ENCODE results near the gene XPNPEP1.

XPNPEP1 gene

DNA sequence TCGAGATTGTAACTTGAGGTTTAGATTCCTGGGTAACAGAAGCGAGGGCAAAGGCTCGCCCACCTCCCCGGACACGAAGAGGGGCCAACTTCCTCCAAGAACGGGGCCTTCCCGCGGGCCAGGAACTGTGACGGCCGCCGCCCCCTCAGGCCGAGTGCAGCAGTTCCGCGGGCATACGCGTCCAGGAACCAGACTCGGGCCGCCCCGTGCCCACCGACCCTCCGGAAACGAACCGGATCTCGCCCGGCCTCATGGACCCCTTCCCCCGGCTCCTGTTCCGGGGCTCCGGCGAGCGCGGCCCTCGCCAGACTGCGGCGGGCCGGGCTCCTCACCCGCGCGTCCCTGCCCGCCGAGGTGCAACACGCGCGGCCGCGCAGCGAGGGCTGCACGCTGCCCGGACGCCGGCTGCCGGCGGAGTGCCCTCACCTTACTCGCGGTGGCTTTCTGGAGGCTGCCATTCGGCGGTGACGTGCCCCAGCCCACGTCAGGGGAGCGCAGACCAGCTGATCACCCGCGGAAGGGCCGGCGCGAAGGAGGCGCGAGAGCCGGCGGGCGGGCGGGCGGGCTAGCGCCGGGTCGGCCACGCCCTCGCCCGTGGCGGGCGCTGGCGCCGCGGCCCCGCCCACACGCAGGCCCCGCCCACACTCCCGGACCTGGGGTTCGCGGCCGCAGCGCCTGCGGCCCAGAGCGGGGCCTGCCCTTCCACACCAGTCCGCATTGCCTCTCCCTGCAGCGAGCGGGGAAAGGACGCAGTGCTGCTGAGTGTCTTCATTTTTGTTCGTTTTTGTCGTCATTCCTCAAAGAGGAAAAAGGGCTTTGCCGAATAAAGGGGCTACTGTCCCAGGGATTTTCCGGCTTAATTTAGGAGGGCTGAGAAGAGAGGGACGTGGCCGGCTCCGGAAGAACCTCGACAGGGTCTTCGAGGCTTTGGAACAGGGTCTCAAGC lies at the start of gene XPNPEP1:
TSS of gene XPNPEP1 (minus strand) at position 536 of the 946 bp plus-strand sequence. CDS start at position 458, 78 bp downstream.
- peak; percentile 71 for DNase-seq

- DNase-seq = no peak
Measured at GRCh38 chr10:109972372-109973001, 49.2 kb upstream of the XPNPEP1 start.

DNA sequence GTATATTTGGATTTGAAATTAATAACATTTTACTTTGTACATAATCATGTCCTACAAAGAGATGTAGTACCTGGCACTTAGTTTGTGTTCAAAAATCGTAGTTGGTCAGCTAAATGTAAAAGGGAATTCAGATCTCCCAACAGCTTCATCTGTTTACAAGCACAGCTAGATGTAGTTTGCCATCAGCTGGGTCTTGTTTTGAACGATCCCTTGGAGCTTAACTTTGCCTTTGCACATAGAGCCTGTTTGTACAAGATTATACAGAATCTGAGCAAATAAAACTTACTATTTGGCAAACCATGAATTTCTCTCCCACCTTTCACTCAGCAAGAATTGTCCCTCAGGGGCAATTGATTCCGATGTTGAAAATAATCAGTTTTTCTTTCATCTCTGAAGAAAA lies 48.3 kb upstream of the XPNPEP1 start:
- DNase-seq = no peak

- DNase-seq = no peak
Measured at GRCh38 chr10:109969760-109970346, 46.5 kb upstream of the XPNPEP1 start.

DNA sequence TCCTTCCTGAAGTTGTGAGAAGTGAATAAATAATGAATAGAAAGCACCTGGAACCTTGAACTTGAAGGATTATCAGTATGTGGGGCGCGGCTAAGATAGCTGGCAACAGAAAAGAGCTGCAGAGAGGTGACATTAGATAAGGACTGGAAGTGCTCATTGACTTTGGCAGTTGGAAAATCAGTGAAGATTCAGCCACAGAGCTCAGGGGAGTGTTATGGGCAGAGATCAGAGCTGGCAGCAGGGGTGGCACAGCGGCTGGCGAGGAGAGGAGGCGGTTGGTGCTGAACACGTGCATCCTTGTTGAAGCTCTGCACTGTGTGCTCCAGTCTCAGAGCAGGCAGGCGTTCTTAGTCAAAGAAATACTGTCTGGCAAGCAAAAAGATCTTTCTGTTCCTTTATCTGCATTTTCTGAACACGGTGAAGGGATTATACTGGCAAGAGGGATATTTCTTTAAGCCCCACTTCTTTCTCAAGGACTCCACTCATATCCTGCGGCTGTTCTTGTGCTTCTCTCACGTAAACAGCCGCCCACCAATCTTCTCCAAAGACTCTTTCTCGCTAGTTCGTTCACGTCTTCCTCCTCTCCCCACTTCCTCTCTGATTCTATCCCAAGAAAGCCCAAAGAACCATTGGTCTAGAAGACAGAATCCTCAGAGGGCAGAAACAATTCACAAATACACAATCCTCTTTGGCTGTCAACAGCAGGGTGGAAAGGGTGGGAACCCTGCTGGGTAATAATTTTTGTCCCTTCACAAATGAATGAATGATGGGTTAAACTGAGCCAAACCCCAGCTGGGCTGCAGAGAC lies 45.8 kb upstream of the XPNPEP1 start:
- DNase-seq = no peak

GRCh38 chr10:109967739-109968088 lies 44.4 kb upstream of the XPNPEP1 start:
- no peak for DNase-seq

DNA sequence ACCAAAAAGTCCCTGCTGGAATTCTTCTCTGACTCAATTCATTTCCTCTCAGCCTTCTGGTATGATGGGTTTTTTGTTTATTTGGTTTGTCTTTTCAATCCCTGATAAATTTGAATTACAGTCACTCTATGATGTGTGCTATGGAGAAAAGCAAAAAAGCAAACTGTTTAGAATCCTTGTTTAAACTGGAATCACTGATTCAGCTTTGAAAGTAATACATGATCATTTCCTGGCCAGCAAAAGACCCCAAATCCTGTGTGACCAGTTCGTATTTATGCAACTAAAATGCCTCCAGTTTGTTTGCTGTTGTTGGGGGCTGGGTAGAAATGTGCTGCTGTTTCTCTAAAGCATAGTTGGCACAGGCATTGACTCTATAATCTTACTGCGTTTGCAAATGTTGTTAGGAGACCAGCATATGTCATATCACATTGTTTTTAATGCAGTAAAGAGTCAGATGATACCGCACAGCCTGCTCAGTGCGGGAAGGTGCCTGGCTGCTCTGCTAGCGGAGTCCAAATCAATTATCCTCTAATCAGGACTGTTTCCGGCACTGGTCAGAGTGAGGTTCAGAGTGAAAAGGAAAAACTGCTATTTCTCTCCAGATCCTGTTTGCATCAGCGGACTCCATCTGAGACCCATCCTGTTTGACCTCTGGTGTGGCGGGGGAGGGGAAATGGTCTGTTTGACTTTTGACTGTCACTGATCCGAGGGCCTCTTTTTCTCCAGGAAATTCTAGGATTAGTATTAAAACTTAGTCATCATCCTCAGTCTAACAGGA lies 43.8 kb upstream of the XPNPEP1 start:
- no peak for DNase-seq

DNA sequence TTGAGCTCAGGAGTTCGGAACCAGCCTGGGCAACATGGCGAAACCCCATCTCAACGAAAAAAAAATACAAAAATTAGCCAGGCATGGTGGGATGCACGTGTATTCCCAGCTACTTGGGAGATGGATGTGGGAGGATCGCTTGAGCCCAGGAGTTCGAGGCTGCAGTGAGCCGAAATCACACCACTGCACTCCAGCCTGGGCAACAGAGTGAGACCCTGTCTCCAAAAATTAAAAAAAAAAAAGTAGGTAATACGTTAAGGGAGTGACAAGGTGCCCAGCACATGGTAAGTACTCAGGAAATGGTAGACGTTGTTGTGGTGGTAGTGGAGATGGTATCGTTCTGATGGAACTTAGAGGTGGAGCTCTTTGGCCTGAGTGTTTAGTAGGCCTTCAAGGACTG lies 41.0 kb upstream of the XPNPEP1 start:
- DNase-seq = no peak

- no peak for DNase-seq
Measured at GRCh38 chr10:109963439-109963838, 40.1 kb upstream of the XPNPEP1 start.

DNA sequence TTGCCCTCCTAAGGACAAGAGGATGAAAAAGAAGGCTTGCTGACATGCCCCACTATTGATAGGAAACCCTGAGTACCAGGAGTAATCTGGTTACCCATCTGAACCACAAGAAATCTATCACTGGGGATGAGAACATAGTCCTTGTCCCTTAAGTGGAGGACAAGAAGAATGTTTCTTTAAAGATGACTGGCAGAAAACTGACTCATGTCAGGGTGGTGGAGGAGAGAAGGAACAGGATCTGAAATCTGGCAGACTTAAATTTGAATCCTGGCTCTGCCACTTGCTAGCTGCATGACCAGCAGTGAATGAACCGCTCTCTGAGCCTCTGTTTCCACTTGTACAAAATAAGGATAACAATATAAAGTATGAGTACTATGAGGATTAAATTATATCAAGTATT lies 38.9 kb upstream of the XPNPEP1 start:
- no peak for DNase-seq

DNA sequence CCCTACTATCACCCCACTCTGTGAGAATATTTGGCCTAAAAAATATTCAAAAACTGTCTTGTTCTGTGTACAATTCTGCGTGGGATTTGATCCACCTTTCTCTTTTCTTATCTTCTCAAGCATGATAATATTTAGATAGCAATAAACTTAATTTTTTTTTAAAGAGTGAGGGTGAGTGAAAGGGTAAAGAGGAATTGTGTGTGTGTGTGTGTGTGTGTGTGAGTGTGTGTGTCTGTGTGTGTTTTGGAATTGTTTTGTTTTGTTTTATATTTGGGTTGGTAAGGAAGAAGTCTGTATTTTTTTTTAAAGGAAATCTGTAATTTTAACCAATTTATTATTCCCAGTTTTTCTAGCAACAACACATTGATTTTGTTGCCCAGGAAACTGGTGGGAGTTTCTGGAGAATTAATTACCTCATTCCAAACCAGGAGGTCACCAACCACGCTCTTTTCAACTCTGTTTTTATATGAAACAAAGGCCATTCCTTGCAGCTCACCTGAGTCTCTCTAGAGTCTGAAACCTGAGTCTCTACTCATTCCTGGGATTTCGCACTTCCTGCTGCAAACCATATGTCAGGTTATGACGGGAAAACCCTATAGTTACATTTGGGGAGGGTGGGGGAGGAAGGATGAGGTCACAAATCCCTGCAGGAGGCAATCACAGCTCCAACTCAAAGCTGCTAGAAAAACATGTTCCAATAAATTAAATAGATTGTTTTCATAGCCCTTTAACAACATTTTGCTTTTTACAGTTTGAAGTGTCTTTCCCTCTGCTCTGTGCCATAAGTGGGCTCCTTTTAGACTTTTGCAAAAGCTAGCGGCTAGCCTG lies 38.1 kb upstream of the XPNPEP1 start:
- no peak for DNase-seq

DNA sequence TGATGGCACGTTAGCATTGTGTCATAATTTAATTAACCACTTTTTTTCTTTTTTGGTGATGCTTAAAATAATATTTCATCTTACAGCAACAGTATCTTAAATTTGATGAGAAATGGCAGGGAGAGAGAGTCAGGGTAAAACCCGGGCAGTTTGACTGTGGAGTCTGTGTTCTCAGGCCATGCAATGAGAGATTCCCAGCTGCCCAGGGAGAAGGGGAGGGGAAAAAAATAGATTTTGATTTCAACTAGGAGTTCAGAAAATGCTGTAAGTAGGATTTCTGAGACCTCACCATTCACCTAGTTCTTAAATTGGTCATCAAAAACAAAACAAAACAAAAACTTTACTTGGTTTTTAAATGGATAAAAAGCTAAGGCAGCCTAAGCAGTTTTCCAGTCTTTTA lies 37.4 kb upstream of the XPNPEP1 start:
- no peak for DNase-seq

GRCh38 chr10:109959259-109960145 lies 36.2 kb upstream of the XPNPEP1 start:
- DNase-seq = no peak

DNA sequence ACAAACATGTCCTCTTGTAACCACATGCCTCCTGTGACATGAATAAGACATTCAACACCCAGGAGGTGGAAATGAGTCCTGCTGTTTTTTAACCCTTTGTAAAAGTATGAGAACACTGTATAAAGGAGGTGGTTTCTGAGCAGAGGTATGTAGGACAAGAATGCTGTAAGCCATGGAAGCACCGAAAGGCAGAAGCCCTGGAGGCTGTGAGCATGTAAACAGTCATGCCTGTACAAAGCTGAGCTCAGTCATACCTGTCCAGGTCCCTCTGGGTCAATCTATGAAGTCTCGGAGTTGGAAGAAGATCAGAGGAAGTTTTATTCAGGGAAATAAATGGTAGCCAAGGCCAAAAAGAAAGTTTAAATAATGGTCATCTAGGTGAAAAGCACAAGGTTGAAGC lies 34.7 kb upstream of the XPNPEP1 start:
- DNase-seq = no peak

DNA sequence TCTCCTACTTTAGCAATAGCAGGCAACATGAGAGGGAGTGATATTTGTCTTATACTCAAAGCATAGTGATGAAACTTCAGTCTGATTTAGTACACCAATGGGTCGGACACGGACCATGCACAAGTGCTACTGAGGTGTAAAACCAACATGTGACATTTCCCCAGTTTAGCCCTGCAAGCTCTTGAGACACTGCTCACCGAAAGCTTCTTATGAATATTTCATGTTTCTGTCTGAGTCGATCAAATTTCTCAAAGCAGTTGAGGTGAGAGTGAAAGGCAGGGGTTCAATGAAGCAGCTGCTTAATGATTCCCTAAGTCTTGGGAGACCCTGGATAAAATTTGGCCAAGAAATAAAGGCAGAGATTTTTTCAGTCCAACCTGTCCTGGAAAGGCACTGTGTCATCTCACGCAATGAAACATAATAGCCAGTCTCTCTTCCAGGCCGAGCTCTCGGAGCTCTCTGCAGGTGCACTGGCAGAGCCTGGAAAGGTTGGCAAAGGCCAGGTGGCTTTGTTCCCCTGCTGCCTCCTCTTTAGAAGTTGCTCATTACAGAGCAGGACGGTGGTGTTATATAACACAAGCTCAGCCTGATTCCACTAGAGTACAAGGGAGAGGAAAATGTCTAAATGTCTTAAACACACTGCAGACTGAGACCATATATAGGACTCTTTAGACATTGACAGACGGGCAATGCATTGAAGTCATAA lies 33.9 kb upstream of the XPNPEP1 start:
- DNase-seq = no peak

DNA sequence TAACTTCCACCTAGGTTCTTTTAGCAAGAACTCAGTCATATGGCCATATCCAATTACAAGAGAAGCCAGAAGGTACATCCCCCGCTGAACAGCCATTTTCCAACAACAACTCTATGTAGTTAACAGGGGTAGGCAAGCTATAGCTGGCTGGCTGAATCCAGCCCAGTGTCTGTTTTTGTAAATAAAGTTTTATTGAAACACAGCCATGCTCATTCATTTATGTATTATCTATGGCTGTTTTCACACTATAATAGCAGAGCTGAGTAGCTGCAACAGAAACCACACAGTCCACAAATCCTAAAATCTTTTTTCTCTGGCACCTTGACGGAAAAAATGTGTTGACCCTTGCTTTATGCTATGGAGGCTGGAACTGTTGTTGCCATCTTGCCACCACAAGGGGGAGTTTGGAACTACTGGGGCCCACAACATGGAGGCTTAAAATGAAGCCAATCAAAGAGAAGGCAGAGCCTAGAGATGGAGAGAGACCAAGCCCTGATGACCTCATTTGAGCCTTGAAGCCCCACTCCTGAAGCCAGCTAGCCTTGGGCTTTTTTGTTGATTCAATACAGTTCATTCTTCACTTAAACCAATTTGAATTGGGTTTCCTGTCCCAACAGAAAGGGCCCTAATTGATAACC lies 33.3 kb upstream of the XPNPEP1 start:
- no peak for DNase-seq

DNA sequence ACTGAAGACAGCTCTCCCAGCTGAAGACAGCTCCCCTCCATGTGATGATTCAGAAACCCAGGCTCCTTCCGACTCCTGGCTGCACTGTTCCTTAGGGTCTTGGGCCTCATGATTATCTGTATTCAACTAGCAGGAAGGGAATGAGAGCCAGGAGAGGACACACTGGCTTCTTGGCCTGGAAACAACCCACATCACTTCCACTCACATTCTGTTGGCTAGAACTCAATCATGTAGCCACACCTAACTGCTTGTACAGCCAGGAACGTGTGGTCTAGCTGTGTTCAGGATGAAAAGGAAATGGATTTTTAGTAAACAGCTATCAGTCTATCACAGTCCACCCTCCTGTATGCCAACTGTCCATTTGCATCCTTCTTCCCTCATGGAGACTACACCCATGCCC lies 30.5 kb upstream of the XPNPEP1 start:
- DNase-seq = no peak

DNA sequence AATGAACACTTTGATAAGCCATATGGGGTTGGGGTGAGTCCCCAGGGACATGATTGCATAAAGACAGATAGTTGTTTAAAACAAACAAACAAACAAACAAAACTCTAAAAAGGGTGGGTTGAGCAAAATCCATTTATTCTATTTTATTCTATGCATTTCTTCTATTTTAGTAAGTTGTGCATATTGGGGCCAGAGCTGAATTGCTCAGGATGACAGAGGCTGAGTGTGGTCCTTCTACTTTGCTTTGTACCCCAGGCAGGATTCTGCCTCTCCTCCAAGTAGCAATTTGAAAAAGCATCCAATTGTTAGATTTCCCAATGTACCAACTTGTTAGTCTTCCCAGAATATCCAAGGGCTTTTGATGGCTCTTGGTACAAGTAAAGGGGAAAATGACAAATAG lies 29.2 kb upstream of the XPNPEP1 start:
- no peak for DNase-seq
